Measurements from ENCODE around the gene EMC8. TPM values are rescaled to one million over a fixed set of nuclear protein-coding genes. Genes with fewer than 3 reads are reported as not detected.

EMC8 gene
- total and polyA plus RNA-seq, 2 of the 8 experiments (the other 6 are each of a cell fraction or from before 2014, with no cell fraction given): 52.2 to 69.7 TPM

GRCh38 chr16:85773044-85773443 is 26.3 kb downstream of the EMC8 start (continued):
- no peak for TF ChIP-seq POU5F1 (IDR thresholded peaks at IDR 0.05; ENCODE audit: low read depth, low read length)

Data from H1 (cell line).